A549 (cell line): Measurements from ENCODE around the gene SMIM34.
"Not testable (repeated sequence)": the region's sequence is repeated elsewhere in the genome, so short reads cannot be mapped to it uniquely, and the experiment has no call there.

Experiments used
- CTCF ChIP-seq: fragments of >200 bp; sonication (Bioruptor Twin); formaldehyde crosslinking; IDR thresholded peaks from 3 replicates; pipeline ENCODE4 v1.5.1; 2016
- MYC ChIP-seq: IDR thresholded peaks from 2 replicates; pipeline ENCODE4 v1.6.1; 2012; ENCODE audit warnings: mild to moderate bottlenecking, inconsistent platforms, low read length, improper control_type of control experiment, borderline replicate concordance
- POLR2A ChIP-seq: IDR thresholded peaks from 2 replicates; pipeline ENCODE4 v1.6.1; 2012; ENCODE audit warnings: mild to moderate bottlenecking, low read length
- RAD21 ChIP-seq, 2 experiments: fragments of >200 bp in 1 of 2; sonication (Bioruptor Twin) in 1 of 2; formaldehyde crosslinking in 1 of 2; IDR thresholded peaks in 1 of 2; conservative IDR thresholded peaks in 1 of 2; 2 replicates in 1 of 2; 3 replicates in 1 of 2; pipeline ENCODE4 v1.6.1; 2012 to 2018; ENCODE audit warnings: inconsistent platforms in 1 of 2
- USF2 ChIP-seq: fragments of 450-650 bp; IDR thresholded peaks from 2 replicates; pipeline ENCODE4 v1.6.1; 2014; ENCODE audit warnings: antibody characterized with exemption
- ZFP36 ChIP-seq: fragments of 450-650 bp; IDR thresholded peaks from 2 replicates; pipeline ENCODE4 v1.6.1; 2014; ENCODE audit warnings: borderline replicate concordance; ENCODE audit not compliant: partially characterized antibody
- ZNF302 ChIP-seq: fragments of 250-450 bp; sonication (Bioruptor Pico); IDR thresholded peaks from 2 replicates; pipeline ENCODE4 v1.9.0; 2021; ENCODE audit warnings: inconsistent platforms, mild to moderate bottlenecking, moderate library complexity
- ZSCAN20 ChIP-seq: fragments of 250-450 bp; sonication (Bioruptor Pico); IDR thresholded peaks from 2 replicates; pipeline ENCODE4 v1.8.0; 2022; ENCODE audit warnings: mild to moderate bottlenecking, moderate library complexity

GRCh38 chr21:34405686-34406085 lies 18.1 kb downstream of the SMIM34 start:
- not testable (repeated sequence) for TF ChIP-seq CTCF; ZNF302 (CRISPR knock-in tag); ZSCAN20; POLR2A; ZFP36; RAD21 (conservative IDR thresholded peaks at IDR 0.05 in 1 of 2, IDR thresholded peaks at IDR 0.05 in 1 of 2); USF2; MYC
